GM19099 (cell line): ENCODE data around the gene PRIM2.

ENCODE experiments used
- POLR2A ChIP-seq: IDR thresholded peaks from 3 replicates; pipeline ENCODE4 v1.6.1; 2011; ENCODE audit warnings: low read depth; ENCODE audit not compliant: insufficient read length; ENCODE audit errors: extremely low read depth

The PRIM2 gene

GRCh38 chr6:57432919-57433684 lies 115.7 kb downstream of the PRIM2 start:
- TF ChIP-seq POLR2A = no peak

GRCh38 chr6:57434944-57435343 lies 117.5 kb downstream of the PRIM2 start:
- no peak for TF ChIP-seq POLR2A

- no peak for TF ChIP-seq POLR2A
Observed at GRCh38 chr6:57435475-57436160, 118.2 kb downstream of the PRIM2 start.

GRCh38 chr6:57469072-57469471 lies 151.6 kb downstream of the PRIM2 start:
- no peak for TF ChIP-seq POLR2A
